K562 (cell line): ENCODE results near the gene SNX1. TPM values are rescaled to one million over a fixed set of nuclear protein-coding genes. Genes with fewer than 3 reads are reported as not detected.
A peak's percentile ranks its signal among the peaks of the same experiment; 100 is the strongest.

ENCODE experiments used
- ATF6 ChIP-seq: sonication (generic); formaldehyde crosslinking; IDR thresholded peaks from 2 replicates; pipeline ENCODE4 v1.4.0; 2020; ENCODE audit warnings: mild to moderate bottlenecking, missing genetic modification reagents
- BRF1 ChIP-seq: IDR thresholded peaks from 3 replicates; pipeline ENCODE4 v1.6.1; 2011; ENCODE audit warnings: borderline replicate concordance, mild to moderate bottlenecking; ENCODE audit not compliant: insufficient read length; ENCODE audit errors: extremely low read depth
- CXXC5 ChIP-seq: fragments of 250-450 bp; sonication (Bioruptor Pico); IDR thresholded peaks from 2 replicates; pipeline ENCODE4 v1.8.0; 2022; ENCODE audit warnings: inconsistent platforms, mild to moderate bottlenecking, moderate library complexity
- PRMT5 ChIP-seq: sonication (generic); formaldehyde crosslinking; IDR thresholded peaks from 2 replicates; pipeline ENCODE4 v1.5.0; 2020; ENCODE audit warnings: missing genetic modification reagents
- PYGO2 ChIP-seq: fragments of 450-650 bp; IDR thresholded peaks from 2 replicates; pipeline ENCODE4 v1.6.1; 2016; ENCODE audit warnings: mild to moderate bottlenecking, missing genetic modification characterization, moderate library complexity, missing compliant biosample characterization
- RFX7 ChIP-seq: fragments of 250-450 bp; sonication (Bioruptor Pico); IDR thresholded peaks from 2 replicates; pipeline ENCODE4 v1.5.1; 2021; ENCODE audit warnings: mild to moderate bottlenecking
- SMAD1 ChIP-seq: fragments of 150-350 bp; IDR thresholded peaks from 2 replicates; pipeline ENCODE4 v1.6.1; 2014; ENCODE audit warnings: low read length, low read depth; ENCODE audit not compliant: partially characterized antibody
- TFAP4 ChIP-seq: sonication (generic); formaldehyde crosslinking; IDR thresholded peaks from 2 replicates; pipeline ENCODE4 v1.8.0; 2022; ENCODE audit warnings: missing genetic modification reagents, mild to moderate bottlenecking, moderate library complexity, borderline replicate concordance
- ZNF311 ChIP-seq: fragments of 250-450 bp; sonication (Bioruptor Pico); IDR thresholded peaks from 2 replicates; pipeline ENCODE4 v1.4.0; 2020; ENCODE audit warnings: mild to moderate bottlenecking, moderate library complexity
- ZNF699 ChIP-seq: fragments of 250-450 bp; sonication (Bioruptor Pico); IDR thresholded peaks from 2 replicates; pipeline ENCODE4 v1.8.0; 2021; ENCODE audit warnings: mild to moderate bottlenecking, moderate library complexity; ENCODE audit not compliant: insufficient replicate concordance
- polyA plus RNA-seq, 8 experiments: library from polyadenylated mRNA; depleted of rRNA in 4 of 8; stranded (reverse) in 5 of 8; unstranded in 3 of 8; fragments of >200 nt; fragmentation: Nextera tagmentation in 2 of 8; fragmentation: Illumina TruSeq in 1 of 8; extraction: Ambion mirVana in 2 of 8; extraction: Trizol in 1 of 8; gene quantifications; 2 replicates each; pipeline versions ENCODE4 v1.2.1 to v1.2.3, GENCODE V29; 2011 to 2014; ENCODE audit warnings: inconsistent platforms in 1 of 8, missing spikeins in 1 of 8
- total RNA-seq, 7 experiments: library from RNA; depleted of rRNA in 6 of 7; stranded (reverse); fragments of >200 nt in 6 of 7; fragmentation: Illumina TruSeq in 2 of 7; extraction: Trizol in 2 of 7; gene quantifications; 2 replicates each; pipeline versions ENCODE4 v1.2.1 to v1.2.3, GENCODE V29; 2011 to 2021; ENCODE audit warnings: low replicate concordance in 1 of 7
- TF ChIP-seq, protein P1 (sequence below): fragments of 250-450 bp; sonication (Bioruptor Pico); IDR thresholded peaks from 2 replicates; pipeline ENCODE4 v1.5.0; 2020; ENCODE audit warnings: mild to moderate bottlenecking, borderline replicate concordance
- TF ChIP-seq, protein P2 (sequence below): IDR thresholded peaks from 2 replicates; pipeline ENCODE4 v1.6.1; 2011; ENCODE audit warnings: borderline replicate concordance, low read depth, mild to moderate bottlenecking, moderate library complexity, low read length; ENCODE audit not compliant: insufficient read depth, poor library complexity, severe bottlenecking
- TF ChIP-seq, protein P3 (sequence below): sonication (generic); formaldehyde crosslinking; IDR thresholded peaks from 2 replicates; pipeline ENCODE4 v1.8.1; 2023; ENCODE audit warnings: missing genetic modification reagents, mild to moderate bottlenecking, borderline replicate concordance

SNX1 gene
- total and polyA plus RNA-seq, 9 of the 15 experiments (the other 6 are each of a cell fraction or from before 2014, with no cell fraction given), result 11.0 to 105 (median 59.9) TPM

- TF ChIP-seq ATF6 (CRISPR knock-in tag) (no peak), ZNF699 (CRISPR knock-in tag) (no peak), BRF1 (no peak), SMAD1 (peak; percentile 27), TFAP4 (CRISPR knock-in tag) (no peak), ZNF311 (CRISPR knock-in tag) (no peak), CXXC5 (CRISPR knock-in tag) (peak; percentile 78), PYGO2 (tag) (no peak), PRMT5 (no peak), RFX7 (CRISPR knock-in tag) (no peak)
- TF ChIP-seq, protein P1, sequence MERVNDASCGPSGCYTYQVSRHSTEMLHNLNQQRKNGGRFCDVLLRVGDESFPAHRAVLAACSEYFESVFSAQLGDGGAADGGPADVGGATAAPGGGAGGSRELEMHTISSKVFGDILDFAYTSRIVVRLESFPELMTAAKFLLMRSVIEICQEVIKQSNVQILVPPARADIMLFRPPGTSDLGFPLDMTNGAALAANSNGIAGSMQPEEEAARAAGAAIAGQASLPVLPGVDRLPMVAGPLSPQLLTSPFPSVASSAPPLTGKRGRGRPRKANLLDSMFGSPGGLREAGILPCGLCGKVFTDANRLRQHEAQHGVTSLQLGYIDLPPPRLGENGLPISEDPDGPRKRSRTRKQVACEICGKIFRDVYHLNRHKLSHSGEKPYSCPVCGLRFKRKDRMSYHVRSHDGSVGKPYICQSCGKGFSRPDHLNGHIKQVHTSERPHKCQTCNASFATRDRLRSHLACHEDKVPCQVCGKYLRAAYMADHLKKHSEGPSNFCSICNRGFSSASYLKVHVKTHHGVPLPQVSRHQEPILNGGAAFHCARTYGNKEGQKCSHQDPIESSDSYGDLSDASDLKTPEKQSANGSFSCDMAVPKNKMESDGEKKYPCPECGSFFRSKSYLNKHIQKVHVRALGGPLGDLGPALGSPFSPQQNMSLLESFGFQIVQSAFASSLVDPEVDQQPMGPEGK (CRISPR knock-in tag), result no peak
- TF ChIP-seq, protein P2, sequence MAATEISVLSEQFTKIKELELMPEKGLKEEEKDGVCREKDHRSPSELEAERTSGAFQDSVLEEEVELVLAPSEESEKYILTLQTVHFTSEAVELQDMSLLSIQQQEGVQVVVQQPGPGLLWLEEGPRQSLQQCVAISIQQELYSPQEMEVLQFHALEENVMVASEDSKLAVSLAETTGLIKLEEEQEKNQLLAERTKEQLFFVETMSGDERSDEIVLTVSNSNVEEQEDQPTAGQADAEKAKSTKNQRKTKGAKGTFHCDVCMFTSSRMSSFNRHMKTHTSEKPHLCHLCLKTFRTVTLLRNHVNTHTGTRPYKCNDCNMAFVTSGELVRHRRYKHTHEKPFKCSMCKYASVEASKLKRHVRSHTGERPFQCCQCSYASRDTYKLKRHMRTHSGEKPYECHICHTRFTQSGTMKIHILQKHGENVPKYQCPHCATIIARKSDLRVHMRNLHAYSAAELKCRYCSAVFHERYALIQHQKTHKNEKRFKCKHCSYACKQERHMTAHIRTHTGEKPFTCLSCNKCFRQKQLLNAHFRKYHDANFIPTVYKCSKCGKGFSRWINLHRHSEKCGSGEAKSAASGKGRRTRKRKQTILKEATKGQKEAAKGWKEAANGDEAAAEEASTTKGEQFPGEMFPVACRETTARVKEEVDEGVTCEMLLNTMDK, result peak; percentile 94
- TF ChIP-seq, protein P3, sequence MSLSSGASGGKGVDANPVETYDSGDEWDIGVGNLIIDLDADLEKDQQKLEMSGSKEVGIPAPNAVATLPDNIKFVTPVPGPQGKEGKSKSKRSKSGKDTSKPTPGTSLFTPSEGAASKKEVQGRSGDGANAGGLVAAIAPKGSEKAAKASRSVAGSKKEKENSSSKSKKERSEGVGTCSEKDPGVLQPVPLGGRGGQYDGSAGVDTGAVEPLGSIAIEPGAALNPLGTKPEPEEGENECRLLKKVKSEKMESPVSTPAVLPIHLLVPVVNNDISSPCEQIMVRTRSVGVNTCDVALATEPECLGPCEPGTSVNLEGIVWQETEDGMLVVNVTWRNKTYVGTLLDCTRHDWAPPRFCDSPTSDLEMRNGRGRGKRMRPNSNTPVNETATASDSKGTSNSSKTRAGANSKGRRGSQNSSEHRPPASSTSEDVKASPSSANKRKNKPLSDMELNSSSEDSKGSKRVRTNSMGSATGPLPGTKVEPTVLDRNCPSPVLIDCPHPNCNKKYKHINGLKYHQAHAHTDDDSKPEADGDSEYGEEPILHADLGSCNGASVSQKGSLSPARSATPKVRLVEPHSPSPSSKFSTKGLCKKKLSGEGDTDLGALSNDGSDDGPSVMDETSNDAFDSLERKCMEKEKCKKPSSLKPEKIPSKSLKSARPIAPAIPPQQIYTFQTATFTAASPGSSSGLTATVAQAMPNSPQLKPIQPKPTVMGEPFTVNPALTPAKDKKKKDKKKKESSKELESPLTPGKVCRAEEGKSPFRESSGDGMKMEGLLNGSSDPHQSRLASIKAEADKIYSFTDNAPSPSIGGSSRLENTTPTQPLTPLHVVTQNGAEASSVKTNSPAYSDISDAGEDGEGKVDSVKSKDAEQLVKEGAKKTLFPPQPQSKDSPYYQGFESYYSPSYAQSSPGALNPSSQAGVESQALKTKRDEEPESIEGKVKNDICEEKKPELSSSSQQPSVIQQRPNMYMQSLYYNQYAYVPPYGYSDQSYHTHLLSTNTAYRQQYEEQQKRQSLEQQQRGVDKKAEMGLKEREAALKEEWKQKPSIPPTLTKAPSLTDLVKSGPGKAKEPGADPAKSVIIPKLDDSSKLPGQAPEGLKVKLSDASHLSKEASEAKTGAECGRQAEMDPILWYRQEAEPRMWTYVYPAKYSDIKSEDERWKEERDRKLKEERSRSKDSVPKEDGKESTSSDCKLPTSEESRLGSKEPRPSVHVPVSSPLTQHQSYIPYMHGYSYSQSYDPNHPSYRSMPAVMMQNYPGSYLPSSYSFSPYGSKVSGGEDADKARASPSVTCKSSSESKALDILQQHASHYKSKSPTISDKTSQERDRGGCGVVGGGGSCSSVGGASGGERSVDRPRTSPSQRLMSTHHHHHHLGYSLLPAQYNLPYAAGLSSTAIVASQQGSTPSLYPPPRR (CRISPR knock-in tag), result no peak
Observed at GRCh38 chr15:64046421-64047153, 49.2 kb upstream of the SNX1 start, which contains the start of gene DAPK2 (continued).
